ENCODE results near the gene PPP2R2C. TPM values are rescaled to one million over a fixed set of nuclear protein-coding genes. Genes with fewer than 3 reads are reported as not detected.
A peak's percentile ranks its signal among the peaks of the same experiment; 100 is the strongest.

The PPP2R2C gene
- total RNA-seq, 1 experiment from 2014 or later = 8.1 TPM

- Histone ChIP-seq H4K20me1 (ENCODE audit: control insufficient read depth, insufficient read depth, insufficient read length) (no peaks in the 10 kb centered on the region), H3K14ac (ENCODE audit: insufficient read depth, low read length) (no peak overlapping the region), H2BK12ac (ENCODE audit: insufficient read length, low read depth, low read length) (no peak overlapping the region), H4K8ac (replicated peaks; ENCODE audit: insufficient read length, low read depth, low read length) (no peak overlapping the region), H2BK5ac (ENCODE audit: insufficient read length, low read length) (no peak overlapping the region), H3K27ac (ENCODE audit: insufficient read length, low read depth, low read length) (no peak overlapping the region), H3K18ac (ENCODE audit: insufficient read length, low read depth, low read length) (no peak overlapping the region), H3K23me2 (ENCODE audit: insufficient read length, low read depth, low read length, poor library complexity, severe bottlenecking) (no peaks in the 10 kb centered on the region), H3K9ac (ENCODE audit: extremely low read depth, insufficient read length, low read length) (no peak overlapping the region), H4K5ac (ENCODE audit: insufficient read length, low read depth, low read length) (no peak overlapping the region), H2AK5ac (ENCODE audit: insufficient read length, low read length) (no peak overlapping the region), H3K27me3 (ENCODE audit: insufficient read depth, low read length) (no peaks in the 10 kb centered on the region), H3K4me2 (ENCODE audit: insufficient read depth, insufficient read length, low read length) (no peak overlapping the region), H3K9me3 (ENCODE audit: control insufficient read depth, low read depth, low read length) (no peaks in the 10 kb centered on the region), H4K91ac (ENCODE audit: insufficient read length, low read depth, low read length) (no peak overlapping the region), H3K79me2 (ENCODE audit: insufficient read depth, low read length) (no peaks in the 10 kb centered on the region), H3K23ac (ENCODE audit: insufficient read length, low read depth, low read length) (no peak overlapping the region), H3K4ac (ENCODE audit: low read depth, low read length) (no peak overlapping the region), H2BK20ac (ENCODE audit: low read depth, low read length, poor library complexity, severe bottlenecking) (no peak overlapping the region), H2BK120ac (ENCODE audit: low read depth, low read length, poor library complexity, severe bottlenecking) (no peak overlapping the region), H3T11ph (ENCODE audit: low read length) (no peak overlapping the region), H3K4me1 (ENCODE audit: insufficient read depth, low read length) (no peaks in the 10 kb centered on the region), H2BK15ac (ENCODE audit: low read depth, low read length) (no peak overlapping the region), H2AFZ (ENCODE audit: low read length) (no peak overlapping the region), H3K56ac (ENCODE audit: insufficient read length, low read depth, low read length) (no peak overlapping the region), H3K79me1 (ENCODE audit: insufficient read depth, low read depth, low read length, poor library complexity, severe bottlenecking) (no peaks in the 10 kb centered on the region)
- Mint-ChIP-seq H3K4me1 (no peaks in the 10 kb centered on the region; a peak in 1 of 4 replicates), H3K9me3 (no peaks in the 10 kb centered on the region; a peak in 1 of 5 replicates), H3K36me3 (ENCODE audit: insufficient read depth in 1 of 3, low read depth in 3 of 3) (no peaks in the 10 kb centered on the region), H3K27me3 (ENCODE audit: low read depth) (no peaks in the 10 kb centered on the region; the same call in 1 of the 2 replicates), H3K4me3 (0 out of 5 replicates have a peak overlapping the region, but pooled peaks of 1 of the 2 experiments have one; percentile 19), H3K27ac (no peak overlapping the region; a peak in 1 of 7 replicates)
- no peak for TF ChIP-seq CTCF (conservative IDR thresholded peaks at IDR 0.05)
- no peak for DNase-seq
- no CpG with 5 or more reads among the region's 13 CpGs for WGBS (ENCODE audit: extremely low coverage, insufficient read length, low lambda C conversion rate)
These were observed 18.1 kb downstream of the PPP2R2C start for GRCh38 chr4:6454112-6454910.

All from H9 (cell line).